Neuron (in vitro differentiated cells): ENCODE measurements around the gene SF3B3.

Source experiments
- H2AFZ ChIP-seq: one replicate; pipeline ENCODE4 v1.6.1; 2013; ENCODE audit warnings: low read depth, mild to moderate bottlenecking, inconsistent platforms, low read length, moderate library complexity
- H3K27me3 ChIP-seq: one replicate; pipeline ENCODE4 v1.6.1; 2013; ENCODE audit warnings: low read length; ENCODE audit not compliant: insufficient read depth
- H3K36me3 ChIP-seq: one replicate; pipeline ENCODE4 v1.6.1; 2013; ENCODE audit warnings: low read length; ENCODE audit not compliant: insufficient read depth
- H3K4me1 ChIP-seq: one replicate; pipeline ENCODE4 v1.6.1; 2013; ENCODE audit warnings: low read length; ENCODE audit not compliant: insufficient read depth
- H3K4me3 ChIP-seq: 2 replicates; pipeline ENCODE4 v1.5.1; 2013; ENCODE audit warnings: mild to moderate bottlenecking, low read length, moderate library complexity
- H3K9me3 ChIP-seq: one replicate; pipeline ENCODE4 v1.6.1; 2013; ENCODE audit warnings: low read length

SF3B3 gene

DNA sequence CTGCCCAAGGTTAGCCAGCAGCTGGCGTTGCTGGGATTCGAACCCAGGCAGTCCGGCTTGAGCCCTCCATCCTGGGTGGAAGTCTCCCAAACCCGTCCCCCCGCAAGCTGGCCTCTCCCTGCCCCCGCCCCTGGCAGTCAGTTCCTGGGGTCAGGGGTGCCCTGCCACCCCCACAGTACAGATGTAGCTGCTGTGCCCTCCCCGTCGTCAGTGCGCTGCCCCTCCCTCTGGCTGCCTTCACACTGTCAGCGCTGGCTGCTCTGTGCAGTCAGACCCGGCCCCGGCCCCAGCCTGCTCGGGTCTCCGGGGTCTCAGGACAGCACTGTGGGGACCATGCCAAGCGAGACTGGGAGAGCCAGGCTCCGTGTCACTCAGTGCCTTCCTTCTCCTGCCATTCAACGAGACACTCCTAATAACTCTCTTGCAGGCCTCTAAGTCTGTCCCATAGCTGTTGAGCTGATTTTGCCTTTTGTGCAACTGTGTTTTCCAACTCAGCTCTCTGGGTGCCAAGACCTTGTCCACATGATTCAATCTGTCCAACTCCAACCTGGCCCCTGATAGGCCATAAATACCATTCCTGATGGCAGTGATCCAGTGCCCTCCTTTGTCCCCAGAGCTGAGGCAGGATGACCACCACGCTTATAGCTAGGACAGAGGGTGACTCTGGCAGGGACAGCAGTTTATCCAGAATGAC, 67.3 kb downstream of the SF3B3 start:
- Histone ChIP-seq H2AFZ (no peak overlapping the region), H3K4me3 (no peak overlapping the region), H3K36me3 (no peaks in the 10 kb centered on the region), H3K4me1 (peaks cover 16% of the 10 kb centered on the region), H3K27me3 (peaks cover 2% of the 10 kb centered on the region), H3K9me3 (no peaks in the 10 kb centered on the region)

- Histone ChIP-seq H3K36me3 (no peaks in the 10 kb centered on the region), H2AFZ (no peak overlapping the region), H3K9me3 (no peaks in the 10 kb centered on the region), H3K27me3 (peaks cover 2% of the 10 kb centered on the region), H3K4me1 (peaks cover 16% of the 10 kb centered on the region), H3K4me3 (no peak overlapping the region)
These were observed 68.0 kb downstream of the SF3B3 start for GRCh38 chr16:70591615-70592014.

DNA sequence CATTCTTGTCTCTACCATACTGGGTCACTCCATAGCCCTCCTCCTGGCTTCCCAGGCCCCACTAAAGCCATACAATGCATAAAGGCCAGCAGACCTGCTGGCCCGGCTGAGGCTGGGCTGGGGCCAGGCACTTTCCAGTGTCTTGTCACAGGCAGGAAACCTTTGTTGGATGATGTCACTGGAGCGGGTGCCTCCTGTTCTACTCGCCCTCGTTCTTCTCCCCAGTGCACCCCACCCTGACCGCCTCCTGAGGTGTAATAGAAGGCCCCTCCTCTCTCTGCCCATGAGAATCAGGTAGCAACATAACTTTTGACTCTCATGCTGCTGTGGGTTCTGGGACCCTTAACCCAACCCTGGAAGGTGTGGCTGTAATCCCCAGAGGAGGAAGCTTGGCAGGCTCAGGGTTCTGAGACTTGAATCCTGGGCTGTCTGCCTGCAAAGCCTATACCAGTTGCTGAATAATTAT, 68.5 kb downstream of the SF3B3 start:
- H3K27me3 ChIP-seq, result peaks cover 2% of the 10 kb centered on the region
- no peak overlapping the region for H3K4me3 ChIP-seq
- H3K4me1 ChIP-seq, result peaks cover 16% of the 10 kb centered on the region
- H3K9me3 ChIP-seq, result no peaks in the 10 kb centered on the region
- no peak overlapping the region for H2AFZ ChIP-seq
- no peaks in the 10 kb centered on the region for H3K36me3 ChIP-seq

- Histone ChIP-seq H3K27me3 (peaks cover 2% of the 10 kb centered on the region), H2AFZ (no peak overlapping the region), H3K9me3 (no peaks in the 10 kb centered on the region), H3K4me3 (no peak overlapping the region), H3K36me3 (no peaks in the 10 kb centered on the region), H3K4me1 (peaks cover 19% of the 10 kb centered on the region)
These were observed 69.9 kb downstream of the SF3B3 start for GRCh38 chr16:70593544-70593943.

DNA sequence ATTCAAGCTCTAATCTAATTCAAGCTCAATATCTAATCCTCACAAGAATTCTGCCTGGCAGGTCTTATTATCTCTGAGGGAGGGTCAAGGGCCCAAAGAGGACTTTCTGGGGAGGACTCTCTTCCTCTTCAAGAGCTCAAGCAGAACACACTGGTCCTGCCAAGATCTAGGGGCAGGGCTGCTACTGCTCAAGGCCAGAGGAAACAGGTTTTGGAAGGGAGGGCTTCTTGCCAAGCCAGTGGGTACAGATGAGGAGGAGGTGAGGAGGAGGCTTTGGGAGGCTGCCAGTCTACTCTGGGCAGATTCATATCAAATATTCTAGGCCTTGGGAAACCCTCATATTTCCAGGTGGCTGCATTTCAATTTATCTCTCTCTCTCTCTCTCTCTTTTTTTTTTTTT, 71.0 kb downstream of the SF3B3 start:
- Histone ChIP-seq H3K27me3 (peaks cover 2% of the 10 kb centered on the region), H3K36me3 (no peaks in the 10 kb centered on the region), H3K9me3 (no peaks in the 10 kb centered on the region), H3K4me1 (peaks cover 19% of the 10 kb centered on the region), H3K4me3 (no peak overlapping the region), H2AFZ (no peak overlapping the region)

DNA sequence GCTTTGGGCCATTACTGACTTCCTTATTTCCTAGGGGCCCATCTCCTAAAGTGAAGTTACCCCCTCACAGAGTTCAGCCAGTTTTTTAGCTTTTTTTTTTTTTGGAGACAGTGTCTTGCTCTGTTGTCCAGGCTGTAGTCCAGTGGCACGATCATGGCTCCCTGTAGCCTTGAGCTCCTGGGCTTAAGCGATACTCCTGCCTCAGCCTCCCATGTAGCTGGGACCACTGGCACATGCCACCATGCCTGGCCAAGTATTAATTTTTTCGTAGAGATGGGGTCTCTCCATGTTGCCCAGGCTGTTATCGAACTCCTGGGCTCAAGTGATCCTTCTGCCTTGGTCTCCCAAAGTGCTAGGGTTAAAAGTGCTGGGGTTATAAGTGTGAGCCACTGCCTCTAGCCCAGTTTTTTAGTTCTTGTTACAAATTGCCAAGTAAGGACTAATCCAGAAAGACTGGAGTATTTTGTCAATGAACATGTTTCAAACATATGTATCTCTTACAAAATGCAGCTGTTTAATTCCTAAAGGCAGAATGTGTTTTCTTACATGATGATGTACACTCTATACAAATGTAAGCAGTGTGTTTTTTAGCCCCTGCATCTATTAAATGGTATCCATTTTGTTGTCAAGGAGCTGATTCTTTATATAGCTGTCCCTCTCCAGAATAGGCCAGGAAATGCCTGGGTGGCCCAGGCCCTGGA, 73.7 kb downstream of the SF3B3 start:
- Histone ChIP-seq H3K4me3 (no peak overlapping the region), H3K4me1 (peaks cover 3% of the 10 kb centered on the region)

DNA sequence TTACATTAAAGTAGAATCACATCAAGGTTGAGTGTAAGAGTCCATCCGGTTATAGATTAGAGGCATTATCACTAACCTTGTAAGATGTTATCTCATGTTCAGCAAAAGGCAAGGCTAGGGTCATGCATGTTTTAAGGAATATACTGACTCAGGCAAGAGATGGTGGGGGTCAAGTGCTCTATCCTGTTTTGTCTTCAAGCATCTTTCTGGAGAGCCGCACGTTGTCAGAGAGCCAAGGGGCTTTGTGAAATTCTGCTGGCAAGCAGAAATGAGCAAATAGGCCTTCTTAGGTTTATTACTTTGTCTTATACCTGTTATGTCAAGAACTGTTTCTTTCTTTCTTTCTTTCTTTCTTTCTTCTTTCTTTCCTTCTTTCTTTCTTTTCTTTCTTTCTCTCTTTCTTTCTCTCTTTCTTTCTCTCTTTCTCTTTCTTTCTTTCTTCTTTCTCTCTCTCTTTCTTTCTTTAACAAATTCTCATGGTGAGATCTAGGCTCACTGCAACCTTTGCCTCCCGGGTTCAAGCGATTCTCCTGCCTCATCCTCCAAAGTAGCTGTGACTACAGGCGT, 75.4 kb downstream of the SF3B3 start:
- no peak overlapping the region for H2AFZ ChIP-seq
- no peak overlapping the region for H3K4me3 ChIP-seq
- peaks cover 3% of the 10 kb centered on the region for H3K4me1 ChIP-seq
- no peaks in the 10 kb centered on the region for H3K9me3 ChIP-seq
- H3K27me3 ChIP-seq, result peaks cover 2% of the 10 kb centered on the region
- no peaks in the 10 kb centered on the region for H3K36me3 ChIP-seq

More for the DNA sequence above, 73.7 kb downstream of the SF3B3 start:
- H2AFZ ChIP-seq, result no peak overlapping the region
- H3K9me3 ChIP-seq, result no peaks in the 10 kb centered on the region
- peaks cover 2% of the 10 kb centered on the region for H3K27me3 ChIP-seq
- H3K36me3 ChIP-seq, result no peaks in the 10 kb centered on the region

DNA sequence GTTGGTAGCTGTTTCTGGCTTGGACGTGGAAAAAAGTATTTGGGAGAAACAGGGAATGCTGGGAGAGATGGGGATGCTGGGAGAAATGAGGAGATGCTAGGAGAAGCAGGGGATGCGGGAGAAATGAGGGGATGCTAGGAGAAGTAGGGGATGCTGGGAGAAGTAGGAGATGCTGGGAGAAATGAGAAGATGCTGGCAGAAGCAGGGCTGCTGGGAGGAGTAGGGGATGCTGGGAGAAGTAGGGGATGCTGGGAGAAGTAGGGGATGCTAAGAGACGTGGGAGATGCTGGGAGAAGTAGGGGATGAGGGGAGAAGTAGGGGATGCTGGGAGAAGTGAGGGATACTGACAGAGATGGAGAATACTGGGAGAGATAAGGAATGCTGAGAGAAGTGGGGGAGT, 77.1 kb downstream of the SF3B3 start:
- Histone ChIP-seq H3K4me3 (no peak overlapping the region), H3K27me3 (no peaks in the 10 kb centered on the region), H3K36me3 (no peaks in the 10 kb centered on the region), H3K4me1 (peaks cover 3% of the 10 kb centered on the region), H2AFZ (no peak overlapping the region), H3K9me3 (no peaks in the 10 kb centered on the region)

DNA sequence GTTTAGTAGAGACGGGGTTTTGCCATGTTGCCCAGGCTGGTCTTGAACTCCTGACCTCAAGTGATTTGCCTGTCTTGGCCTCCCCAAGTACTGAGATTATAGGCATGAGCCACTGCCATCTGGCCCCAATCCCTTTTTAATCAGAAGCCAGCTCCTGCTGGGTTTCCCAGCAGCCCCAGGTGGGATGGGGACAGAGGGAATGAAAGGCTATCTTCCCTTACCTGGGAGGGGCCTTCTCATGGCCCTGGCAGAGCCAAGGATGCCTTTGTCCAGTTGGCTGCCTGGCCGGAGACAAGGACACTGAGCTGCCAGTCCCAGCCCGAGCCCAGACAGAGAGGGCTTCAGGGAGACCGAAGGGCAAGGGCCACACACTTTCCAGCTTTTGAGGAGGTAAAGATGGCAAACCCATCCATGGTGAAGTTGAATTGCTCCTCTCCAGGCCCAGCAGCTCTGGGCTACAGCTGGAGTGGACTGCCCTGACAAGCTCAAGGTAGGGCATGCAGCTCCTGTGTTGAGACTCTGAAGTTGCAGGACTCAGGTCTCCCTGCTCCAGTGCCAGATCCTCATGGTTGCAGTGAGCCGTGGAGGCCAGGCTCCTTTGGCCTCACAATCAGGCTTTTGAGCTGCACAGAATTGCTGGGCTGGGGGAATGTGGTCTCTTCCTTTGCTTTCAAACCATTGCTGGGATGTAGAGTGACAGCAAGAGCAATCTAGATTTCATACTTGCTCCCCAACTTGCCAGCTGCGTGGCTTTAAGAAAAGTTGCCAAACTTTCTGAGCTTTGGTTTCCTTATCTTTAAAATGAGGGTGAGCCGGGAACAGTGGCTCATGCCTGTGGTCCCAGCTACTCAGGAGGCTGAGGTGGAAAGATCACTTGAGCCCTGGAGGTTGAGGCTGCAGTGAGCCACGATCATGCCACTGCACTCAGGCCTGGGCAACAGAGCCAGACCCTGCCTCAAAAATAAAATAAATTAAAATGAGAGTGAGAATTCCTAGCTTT, 78.3 kb downstream of the SF3B3 start:
- Histone ChIP-seq H3K36me3 (no peaks in the 10 kb centered on the region), H3K9me3 (no peaks in the 10 kb centered on the region), H3K4me3 (no peak overlapping the region), H2AFZ (no peak overlapping the region), H3K27me3 (no peaks in the 10 kb centered on the region), H3K4me1 (peaks cover 3% of the 10 kb centered on the region)

DNA sequence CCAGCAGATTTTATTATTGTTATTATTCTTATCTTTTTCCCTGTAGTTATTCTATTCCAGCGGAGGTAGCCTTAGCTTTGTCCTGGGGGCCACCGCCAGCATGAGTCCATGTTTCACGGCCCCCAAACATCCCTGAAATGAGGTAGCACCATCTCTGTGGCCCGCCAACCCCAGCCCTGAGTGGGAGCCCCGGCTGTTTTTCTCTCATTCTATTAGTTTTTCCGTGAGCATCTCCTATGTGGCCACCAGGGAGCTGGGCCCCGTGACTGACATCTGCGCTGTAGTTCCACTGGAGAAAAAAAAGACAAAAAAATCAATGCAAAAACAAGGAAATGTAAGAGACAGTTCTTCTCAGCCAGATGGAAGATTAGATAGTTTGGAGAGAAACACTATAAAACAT, 79.2 kb downstream of the SF3B3 start:
- no peaks in the 10 kb centered on the region for H3K4me1 ChIP-seq
- H3K9me3 ChIP-seq, result no peaks in the 10 kb centered on the region
- H2AFZ ChIP-seq, result no peak overlapping the region
- H3K36me3 ChIP-seq, result no peaks in the 10 kb centered on the region
- H3K27me3 ChIP-seq, result no peaks in the 10 kb centered on the region
- no peak overlapping the region for H3K4me3 ChIP-seq

DNA sequence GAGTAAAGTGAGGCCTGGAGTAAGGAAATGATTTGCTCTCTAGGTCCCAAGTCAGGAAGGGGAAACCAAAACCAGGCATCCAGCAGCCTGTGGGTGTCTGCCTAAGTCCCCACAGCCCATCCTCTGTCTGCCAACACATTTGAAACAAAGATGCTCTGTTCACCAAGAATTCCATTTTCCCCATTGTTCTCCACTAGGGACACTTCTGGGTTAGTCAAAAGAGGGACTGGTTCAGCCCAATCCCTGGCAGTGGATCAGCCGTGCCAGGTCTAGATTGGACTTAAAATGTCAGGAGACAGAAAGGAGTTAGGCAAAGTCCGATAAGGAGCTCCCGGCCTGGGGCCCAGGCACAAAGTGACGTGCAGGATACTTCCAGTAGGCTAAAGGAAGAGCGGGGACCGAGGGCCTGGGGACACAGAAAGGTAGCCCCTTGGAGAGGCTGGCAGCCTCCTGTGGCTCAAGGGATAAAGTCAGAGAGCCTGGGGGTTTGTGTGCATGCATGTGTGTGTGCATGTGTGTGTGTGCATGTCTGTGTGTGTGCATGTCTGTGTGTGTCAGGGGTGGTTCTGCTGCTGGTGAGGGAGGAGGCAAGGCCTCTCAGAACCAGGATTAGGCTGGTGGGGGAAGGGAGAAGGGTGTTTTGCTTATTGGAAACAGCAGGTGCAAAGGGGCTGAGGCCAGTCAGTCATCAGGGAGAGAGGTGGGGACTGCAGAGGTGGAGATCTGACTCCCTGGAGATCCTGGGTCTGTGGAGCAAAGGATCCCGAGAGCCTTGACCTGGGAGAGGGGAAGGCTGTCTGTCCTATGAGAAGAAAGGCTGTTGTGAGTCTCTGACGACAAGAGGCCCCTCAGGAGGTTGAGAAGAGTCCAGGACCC, 81.0 kb downstream of the SF3B3 start:
- Histone ChIP-seq H3K4me3 (no peak overlapping the region), H3K27me3 (no peaks in the 10 kb centered on the region), H3K36me3 (no peaks in the 10 kb centered on the region), H3K9me3 (no peaks in the 10 kb centered on the region), H3K4me1 (no peaks in the 10 kb centered on the region), H2AFZ (no peak overlapping the region)

DNA sequence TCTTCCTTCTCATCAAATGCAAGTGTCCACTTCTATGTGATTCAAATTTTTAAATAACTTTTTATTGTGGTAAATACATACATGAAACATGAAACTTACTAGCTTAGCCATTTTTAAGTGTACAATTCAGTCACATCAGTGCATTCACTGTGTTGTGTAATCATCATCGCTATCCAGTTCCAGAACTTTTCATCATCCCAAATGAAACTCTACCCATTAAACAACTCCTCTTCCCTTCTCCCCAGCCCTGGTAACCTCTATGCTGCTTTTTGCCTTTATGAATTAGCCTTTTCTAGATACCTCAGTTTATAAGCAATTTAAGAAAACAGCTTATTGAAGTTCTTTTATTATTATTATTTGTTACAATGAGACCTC, 81.7 kb downstream of the SF3B3 start:
- Histone ChIP-seq H3K4me3 (no peak overlapping the region), H3K27me3 (no peaks in the 10 kb centered on the region), H3K36me3 (no peaks in the 10 kb centered on the region), H3K4me1 (no peaks in the 10 kb centered on the region), H2AFZ (no peak overlapping the region), H3K9me3 (no peaks in the 10 kb centered on the region)
